K562 (cell line): ENCODE measurements around the gene MARK2. TPM values are rescaled to one million over a fixed set of nuclear protein-coding genes. Genes with fewer than 3 reads are reported as not detected.

ENCODE experiments used
- ATAC-seq: fragments of 200-7000 bp; cut with Tn5 transposase; 3 replicates; pipeline ENCODE4 v1.9.1; 2020; ENCODE audit warnings: moderate library complexity
- BruUV-seq: library from RNA; stranded (reverse); fragments of 400-500 nt; replicated peaks from 2 replicates; lab custom pipeline; 2021; lab: Mats Ljungman, UMichigan
- CTCF ChIA-PET: fragments of 300-600 bp; formaldehyde crosslinking; extraction: SDS; loops from one replicate; lab custom pipeline; 2021; ENCODE audit warnings: low intra/inter-chr PET ratio; lab: Yijun Ruan, JAX
- POLR2A ChIA-PET: fragments of 300-600, 350-650 bp; sonication (Branson Sonifier 250); formaldehyde crosslinking; extraction: SDS; loops from one replicate; lab custom pipeline; 2021; ENCODE audit warnings: antibody characterized with exemption, inconsistent platforms; lab: Yijun Ruan, JAX
- DNase-seq, 4 experiments: peaks; one replicate each; pipeline versions ENCODE4 v3.0.0 to v3.0.0-alpha.2; 2011 to 2018; ENCODE audit warnings: low spot score in 3 of 4, mixed read lengths in 3 of 4; ENCODE audit errors: extremely low read depth in 1 of 4
- FAIRE-seq: peaks from 2 replicates; lab custom pipeline; 2011; peaks lifted over from hg19 to GRCh38; lab: Jason Lieb, UNC
- H2AFZ ChIP-seq: 2 replicates; pipeline ENCODE4 v1.6.0; 2011; ENCODE audit warnings: low read depth, low read length, control low read depth, inconsistent platforms
- H3K27ac ChIP-seq: fragments of 200-600 bp; 3 replicates; pipeline ENCODE4 v1.8.0; 2011; ENCODE audit warnings: low read depth, mild to moderate bottlenecking, control low read depth, inconsistent platforms, low read length, moderate library complexity, mixed read lengths; ENCODE audit errors: extremely low read depth
- H3K27me3 ChIP-seq, 2 experiments: fragments of 300-600 bp in 1 of 2; 2 replicates in 1 of 2; 3 replicates in 1 of 2; pipeline versions ENCODE4 v1.6.0 to v1.8.0; 2011; ENCODE audit warnings: inconsistent platforms in 2 of 2, low read length in 2 of 2, mild to moderate bottlenecking in 1 of 2, mixed read lengths in 1 of 2, moderate library complexity in 1 of 2; ENCODE audit not compliant: control insufficient read depth in 2 of 2, insufficient read depth in 2 of 2
- H3K36me3 ChIP-seq: fragments of 300-600 bp; 3 replicates; pipeline ENCODE4 v1.8.0; 2011; ENCODE audit warnings: mild to moderate bottlenecking, low read length, inconsistent platforms; ENCODE audit not compliant: control insufficient read depth, insufficient read depth
- H3K4me1 ChIP-seq, 2 experiments: fragments of 200-600 bp in 1 of 2; replicated peaks in 1 of 2; 2 replicates in 1 of 2; 3 replicates in 1 of 2; pipeline versions ENCODE4 v1.5.1 to v1.8.0; 2011; ENCODE audit warnings: inconsistent platforms in 2 of 2, low read length in 2 of 2, mild to moderate bottlenecking in 1 of 2, mixed read lengths in 1 of 2, moderate library complexity in 1 of 2; ENCODE audit not compliant: control insufficient read depth in 2 of 2, insufficient read depth in 2 of 2
- H3K4me2 ChIP-seq: 2 replicates; pipeline ENCODE4 v1.6.1; 2011; ENCODE audit warnings: low read length, control low read depth, inconsistent platforms, mixed read lengths; ENCODE audit not compliant: insufficient read depth
- H3K4me3 ChIP-seq: fragments of 200-600 bp; sonication (generic), shearing (Covaris generic); 2 replicates; pipeline ENCODE4 v1.5.1; 2016; ENCODE audit warnings: control low read depth, inconsistent platforms
- H3K79me2 ChIP-seq: fragments of 200-600 bp; 3 replicates; pipeline ENCODE4 v1.8.0; 2011; ENCODE audit warnings: low read length, inconsistent platforms; ENCODE audit not compliant: control insufficient read depth, insufficient read depth
- H3K9ac ChIP-seq, 2 experiments: 2 replicates each; pipeline versions ENCODE4 v1.6.0 to v1.6.1; 2011; ENCODE audit warnings: low read depth in 2 of 2, low read length in 2 of 2, control low read depth in 1 of 2, inconsistent platforms in 1 of 2, mild to moderate bottlenecking in 1 of 2, mixed read lengths in 1 of 2; ENCODE audit not compliant: insufficient read depth in 1 of 2
- H3K9me1 ChIP-seq: one replicate; pipeline ENCODE4 v1.6.0; 2011; ENCODE audit warnings: inconsistent platforms, mild to moderate bottlenecking, low read length, moderate library complexity; ENCODE audit not compliant: control insufficient read depth, insufficient read depth
- H3K9me3 ChIP-seq: replicated peaks from 2 replicates; pipeline ENCODE4 v1.5.1; 2011; ENCODE audit warnings: low read depth, low read length, inconsistent platforms; ENCODE audit not compliant: control insufficient read depth, insufficient read depth
- H4K20me1 ChIP-seq: replicated peaks from 2 replicates; pipeline ENCODE4 v1.6.1; 2011; ENCODE audit warnings: low read length, inconsistent platforms, mixed read lengths; ENCODE audit not compliant: control insufficient read depth, insufficient read depth
- KLF13 ChIP-seq: fragments of 450-650 bp; IDR thresholded peaks from 2 replicates; pipeline ENCODE4 v1.6.1; 2016; ENCODE audit warnings: missing genetic modification characterization, low read depth, mild to moderate bottlenecking, missing compliant biosample characterization, moderate library complexity, borderline replicate concordance
- PHB2 ChIP-seq: fragments of 450-650 bp; IDR thresholded peaks from 2 replicates; pipeline ENCODE4 v1.6.1; 2017; ENCODE audit warnings: low read depth
- SMC3 ChIP-seq: conservative IDR thresholded peaks from 2 replicates; pipeline ENCODE4 v1.6.1; 2011; ENCODE audit warnings: low read depth, low read length, improper control_type of control experiment; ENCODE audit not compliant: insufficient read depth
- ZBTB33 ChIP-seq: sonication (generic); formaldehyde crosslinking; IDR thresholded peaks from 2 replicates; pipeline ENCODE4 v1.8.1; 2023; ENCODE audit warnings: mild to moderate bottlenecking, missing genetic modification reagents
- ZFPM2 ChIP-seq: fragments of 250-450 bp; sonication (Bioruptor Pico); IDR thresholded peaks from 2 replicates; pipeline ENCODE4 v1.5.1; 2022; ENCODE audit warnings: mild to moderate bottlenecking
- ZNF184 ChIP-seq: sonication (generic); formaldehyde crosslinking; IDR thresholded peaks from 2 replicates; pipeline ENCODE4 v1.5.0; 2020; ENCODE audit warnings: missing genetic modification reagents
- ZNF224 ChIP-seq: sonication (generic); formaldehyde crosslinking; IDR thresholded peaks from 2 replicates; pipeline ENCODE4 v1.8.0; 2022; ENCODE audit warnings: mild to moderate bottlenecking, missing genetic modification reagents
- ZNF24 ChIP-seq: fragments of 450-650 bp; IDR thresholded peaks from 2 replicates; pipeline ENCODE4 v1.6.1; 2016
- ZNF551 ChIP-seq: fragments of 250-450 bp; sonication (Bioruptor Pico); IDR thresholded peaks from 2 replicates; pipeline ENCODE4 v1.5.0; 2021; ENCODE audit warnings: mild to moderate bottlenecking, moderate library complexity
- WGBS: fragments of 100-300 bp; shearing (Covaris generic); methylation state at CpG from one replicate; pipeline ENCODE4 v1.1.6; 2016; ENCODE audit warnings: low coverage, mixed read lengths; ENCODE audit not compliant: insufficient coverage; ENCODE audit errors: missing lambda C conversion rate; 5-methylcytosine and 5-hydroxymethylcytosine counted together
- in situ Hi-C: fragments of 300-500 bp; cut with MboI; formaldehyde crosslinking; loops from 4 replicates; pipeline ENCODE4 v1.15.0; 2018; ENCODE audit warnings: inconsistent platforms, mixed read lengths
- intact Hi-C: fragments of 100-400 bp; cut with micrococcal nuclease; formaldehyde crosslinking; loops from 2 replicates; pipeline ENCODE4 v1.14.2; 2022
- polyA plus RNA-seq, 8 experiments: library from polyadenylated mRNA; depleted of rRNA in 4 of 8; stranded (reverse) in 5 of 8; unstranded in 3 of 8; fragments of >200 nt; fragmentation: Nextera tagmentation in 2 of 8; fragmentation: Illumina TruSeq in 1 of 8; extraction: Ambion mirVana in 2 of 8; extraction: Trizol in 1 of 8; gene quantifications; 2 replicates each; pipeline versions ENCODE4 v1.2.1 to v1.2.3, GENCODE V29; 2011 to 2014; ENCODE audit warnings: inconsistent platforms in 1 of 8, missing spikeins in 1 of 8
- total RNA-seq, 7 experiments: library from RNA; depleted of rRNA in 6 of 7; stranded (reverse); fragments of >200 nt in 6 of 7; fragmentation: Illumina TruSeq in 2 of 7; extraction: Trizol in 2 of 7; gene quantifications; 2 replicates each; pipeline versions ENCODE4 v1.2.1 to v1.2.3, GENCODE V29; 2011 to 2021; ENCODE audit warnings: low replicate concordance in 1 of 7
- TF ChIP-seq, protein P1 (sequence below): fragments of 250-450 bp; sonication (Bioruptor Pico); IDR thresholded peaks from 2 replicates; pipeline ENCODE4 v1.8.0; 2021; ENCODE audit warnings: moderate library complexity, mild to moderate bottlenecking, inconsistent platforms

MARK2 gene
- total and polyA plus RNA-seq, 9 of the 15 experiments (the other 6 are each of a cell fraction or from before 2014, with no cell fraction given) = 0.32 to 43.5 (median 15.1) TPM

GRCh38 chr11:63846897-63847296 lies 8.0 kb downstream of the MARK2 start (continued):
- TF ChIP-seq ZBTB33 (CRISPR knock-in tag) (no peak), ZNF551 (CRISPR knock-in tag) (no peak), KLF13 (no peak), PHB2 (no peak)
- TF ChIP-seq, all 486 proteins: peak for 0

DNA sequence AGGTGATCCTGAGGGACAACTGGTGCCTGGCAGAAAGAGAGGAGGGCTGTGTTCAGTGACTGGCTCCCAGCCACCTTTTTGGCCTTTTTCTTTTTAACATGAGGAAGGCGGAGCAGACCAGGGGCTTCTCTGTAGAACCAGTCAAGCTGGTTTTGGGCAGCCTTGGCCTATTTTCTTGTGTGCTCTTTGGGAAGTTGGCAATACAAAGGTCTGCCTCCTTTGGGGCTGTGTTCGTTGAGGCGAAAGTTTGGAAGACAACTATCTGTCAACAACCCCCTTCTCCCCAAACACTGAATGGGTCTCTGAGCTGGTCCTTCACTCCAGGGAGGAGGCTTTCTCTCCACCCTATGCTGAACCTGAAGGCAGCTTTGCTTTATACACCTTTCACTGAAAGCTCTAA lies 8.5 kb downstream of the MARK2 start:
- peak overlapping the region in 1 of 2 experiments; percentile 67; a peak in 1 of 4 replicates for H3K9ac ChIP-seq
- peaks cover 86% of the 10 kb centered on the region for H3K79me2 ChIP-seq
- ATAC-seq (no peak), FAIRE-seq (no peak), DNase-seq (no peak)
- 100% methylated on average over 1 of the region's 3 CpGs for WGBS
- H3K9me1 ChIP-seq = peaks cover 5% of the 10 kb centered on the region
- no peak overlapping the region for H3K4me3 ChIP-seq
- no peak overlapping the region for H3K4me2 ChIP-seq
- peaks cover 23% of the 10 kb centered on the region for H4K20me1 ChIP-seq
- peaks cover 59% of the 10 kb centered on the region for H3K36me3 ChIP-seq
- no peak overlapping the region for H2AFZ ChIP-seq
- intact Hi-C loops = no loop called here
- no peak for TF ChIP-seq ZNF224 (CRISPR knock-in tag)
- TF ChIP-seq SMC3 = no peak
- TF ChIP-seq ZNF24 = no peak
- TF ChIP-seq, protein P1, sequence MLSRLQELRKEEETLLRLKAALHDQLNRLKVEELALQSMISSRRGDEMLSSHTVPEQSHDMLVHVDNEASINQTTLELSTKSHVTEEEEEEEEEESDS = no peak
- TF ChIP-seq ZFPM2 (CRISPR knock-in tag) = no peak
- no peak for TF ChIP-seq ZNF184
- POLR2A ChIA-PET = interaction anchor here (0.9 to 4.5 kb wide), 3 partner anchors 8 to 10 kb away, joined by 5 to 26 read pairs (median 5); partner anchors contain the start of gene MARK2
- no peaks in the 10 kb centered on the region for H3K9me3 ChIP-seq
- H3K27ac ChIP-seq = peak overlapping the region; percentile 25; the same call in 1 of the 3 replicates
- CTCF ChIA-PET = no interaction called here
- in situ Hi-C loops = no loop called here
- H3K27me3 ChIP-seq = no peaks in the 10 kb centered on the region
- BruUV-seq = no TSS peak
- peaks cover 14 to 19% of the 10 kb centered on the region in 2 experiments; a peak in 4 of 5 replicates for H3K4me1 ChIP-seq
